C4-2B (cell line): Measurements from ENCODE around the gene PRR14.

Source experiments
- CTCF ChIP-seq: fragments of 450-650 bp; conservative IDR thresholded peaks from 2 replicates; pipeline ENCODE4 v1.5.1; 2017; ENCODE audit warnings: mild to moderate bottlenecking
- ZFX ChIP-seq: fragments of 450-650 bp; IDR thresholded peaks from 2 replicates; pipeline ENCODE4 v1.6.1; 2017

DNA sequence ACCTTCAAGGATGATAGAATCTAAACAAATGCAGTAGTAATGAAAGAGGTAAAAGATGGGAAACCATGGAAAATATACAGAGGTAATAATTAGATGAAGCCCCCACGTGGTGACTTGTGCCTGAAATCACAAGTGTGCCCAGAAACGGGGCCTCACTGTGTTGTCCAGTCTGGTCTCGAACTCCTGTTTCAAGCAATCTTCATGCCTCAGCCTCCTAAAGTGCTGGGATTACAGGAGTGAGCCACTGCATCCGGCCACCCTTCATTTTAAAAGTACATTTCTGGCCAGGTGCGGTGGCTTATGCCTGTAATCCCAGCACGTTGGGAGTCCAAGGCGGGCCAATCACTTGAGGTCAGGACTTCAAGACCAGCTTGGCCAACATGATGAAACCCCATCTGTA, 14.2 kb upstream of the PRR14 start:
- TF ChIP-seq CTCF, result no peak
- no peak for TF ChIP-seq ZFX
